ENCODE results near the gene OST4.

Gene OST4

DNA sequence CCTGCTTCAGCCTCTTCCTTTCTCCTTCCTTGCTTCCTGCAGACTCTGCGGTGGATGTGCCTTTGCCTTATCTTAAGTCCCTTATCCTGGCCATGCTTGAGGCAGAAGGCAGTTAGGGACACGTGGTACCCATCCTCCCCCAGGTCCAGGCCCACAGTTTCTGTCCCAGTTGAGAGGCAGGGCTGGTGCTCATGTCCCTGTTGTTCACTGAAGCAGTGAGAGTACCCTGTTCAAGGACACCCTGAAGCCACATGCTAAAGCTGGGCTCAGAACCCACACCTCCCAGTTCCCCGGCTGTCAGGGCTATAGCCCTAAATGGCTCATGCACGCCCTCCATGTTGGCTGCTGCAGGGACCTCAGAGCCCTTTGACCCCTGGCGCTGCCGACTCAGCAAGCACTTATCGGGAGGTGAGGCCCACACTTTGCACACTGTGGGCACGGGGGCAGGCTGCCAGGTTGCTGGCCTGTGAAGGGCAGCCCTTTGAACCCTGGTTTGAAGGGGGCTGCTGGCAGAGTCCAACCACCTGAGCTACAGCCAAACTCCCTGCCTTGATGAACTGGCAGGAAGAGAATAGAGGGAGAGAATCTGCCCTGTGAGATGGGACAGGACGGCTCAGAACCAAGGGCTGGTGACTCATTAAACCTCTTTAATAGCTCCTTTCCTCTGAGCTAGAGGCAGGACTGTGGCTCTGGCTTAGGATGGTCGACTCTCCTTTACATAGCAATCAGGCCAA lies 21.4 kb upstream of the OST4 start:
- DNase-seq (ENCODE audit: low read depth), result no peak

- no peak for DNase-seq (ENCODE audit: low read depth)
These were observed 20.6 kb upstream of the OST4 start for GRCh38 chr2:27091746-27092695.

- DNase-seq (ENCODE audit: low read depth), result no peak
These were observed 17.9 kb upstream of the OST4 start for GRCh38 chr2:27089111-27089954.

GRCh38 chr2:27088634-27089033 lies 17.2 kb upstream of the OST4 start:
- no peak for DNase-seq (ENCODE audit: low read depth)

DNA sequence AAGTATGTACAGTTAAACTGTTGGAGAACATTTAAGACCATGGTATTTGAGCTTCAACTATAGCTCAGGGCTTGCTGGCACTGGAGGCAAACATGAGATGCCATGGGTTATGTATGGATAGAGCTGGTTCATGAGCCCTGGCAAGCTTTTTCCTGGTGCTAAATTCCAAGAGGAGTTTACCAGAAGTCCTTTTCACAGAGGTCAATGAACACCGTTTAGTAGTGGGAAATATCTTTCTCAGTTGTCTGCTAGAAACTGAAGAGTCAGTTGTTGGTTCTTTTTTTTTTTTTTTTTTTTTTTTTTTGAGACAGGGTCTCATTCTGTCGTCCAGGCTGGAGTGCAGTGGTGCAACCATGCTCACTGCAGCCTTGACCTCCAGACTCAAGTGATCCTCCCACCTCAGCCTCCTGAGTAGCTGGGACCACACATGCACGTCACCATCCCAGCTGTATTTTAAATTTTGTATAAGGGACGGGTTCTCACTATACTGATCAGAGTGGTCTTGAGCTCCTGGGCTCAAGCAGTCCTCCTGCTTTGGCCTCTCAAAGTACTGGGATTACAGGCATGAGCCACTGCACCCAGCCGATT lies 16.5 kb upstream of the OST4 start:
- DNase-seq (ENCODE audit: low read depth), result no peak

- no peak for DNase-seq (ENCODE audit: low read depth)
These were observed 15.5 kb upstream of the OST4 start, which contains the start of gene KHK for GRCh38 chr2:27086724-27087593. TSS of gene KHK (plus strand) at chr2:27086772. CDS start at chr2:27087260, 488 bp downstream.

GRCh38 chr2:27086090-27086723 lies 14.8 kb upstream of the OST4 start:
- peak; percentile 99 for DNase-seq (ENCODE audit: low read depth)

- DNase-seq (ENCODE audit: low read depth), result no peak
These were observed 14.2 kb upstream of the OST4 start for GRCh38 chr2:27085673-27086089.

DNA sequence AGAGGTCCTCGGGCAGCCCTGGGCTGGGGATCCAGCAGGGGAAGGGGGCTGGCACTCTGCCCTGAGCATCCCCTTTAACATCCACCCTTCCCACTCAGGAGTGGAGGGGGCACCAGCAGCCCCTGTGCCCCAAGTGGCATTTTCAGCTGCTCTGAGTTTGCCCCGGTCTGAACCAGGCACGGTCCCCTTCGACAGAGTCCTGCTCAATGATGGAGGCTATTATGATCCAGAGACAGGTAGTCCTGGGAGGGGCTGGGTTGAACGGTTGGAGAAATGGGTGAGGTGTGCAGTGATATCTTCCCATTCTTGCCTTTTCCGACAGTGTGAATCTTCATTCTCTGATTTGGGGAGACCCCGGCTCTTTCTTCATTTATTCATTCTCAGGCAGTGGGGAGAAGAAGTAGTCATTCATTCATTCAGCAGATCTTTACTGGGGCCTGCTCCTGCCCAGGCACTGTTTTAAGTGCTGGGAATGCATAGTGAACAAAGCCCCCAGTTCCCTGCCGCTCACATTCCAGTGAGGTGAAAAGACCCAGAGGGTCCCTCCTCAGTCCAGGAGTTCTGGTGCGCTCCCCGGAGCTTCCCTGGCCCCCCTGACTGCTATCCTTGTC lies 13.7 kb upstream of the OST4 start:
- no peak for DNase-seq (ENCODE audit: low read depth)

GRCh38 chr2:27084297-27085061 lies 13.0 kb upstream of the OST4 start:
- no peak for DNase-seq (ENCODE audit: low read depth)

- DNase-seq (ENCODE audit: low read depth), result no peak
These were observed 12.2 kb upstream of the OST4 start for GRCh38 chr2:27083410-27084296.

DNA sequence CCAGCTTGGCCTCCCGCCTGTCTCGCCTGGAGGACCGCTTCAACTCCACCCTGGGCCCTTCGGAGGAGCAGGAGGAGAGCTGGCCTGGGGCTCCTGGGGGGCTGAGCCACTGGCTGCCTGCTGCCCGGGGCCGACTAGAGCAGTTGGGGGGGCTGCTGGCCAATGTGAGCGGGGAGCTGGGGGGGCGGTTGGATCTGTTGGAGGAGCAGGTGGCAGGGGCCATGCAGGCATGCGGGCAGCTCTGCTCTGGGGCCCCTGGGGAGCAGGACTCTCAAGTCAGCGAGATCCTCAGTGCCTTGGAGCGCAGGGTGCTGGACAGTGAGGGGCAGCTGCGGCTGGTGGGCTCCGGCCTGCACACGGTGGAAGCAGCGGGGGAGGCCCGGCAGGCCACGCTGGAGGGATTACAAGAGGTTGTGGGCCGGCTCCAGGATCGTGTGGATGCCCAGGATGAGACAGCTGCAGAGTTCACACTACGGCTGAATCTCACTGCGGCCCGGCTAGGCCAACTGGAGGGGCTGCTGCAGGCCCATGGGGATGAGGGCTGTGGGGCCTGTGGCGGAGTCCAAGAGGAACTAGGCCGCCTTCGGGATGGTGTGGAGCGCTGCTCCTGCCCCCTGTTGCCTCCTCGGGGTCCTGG lies 11.4 kb upstream of the OST4 start:
- DNase-seq (ENCODE audit: low read depth), result no peak

DNA sequence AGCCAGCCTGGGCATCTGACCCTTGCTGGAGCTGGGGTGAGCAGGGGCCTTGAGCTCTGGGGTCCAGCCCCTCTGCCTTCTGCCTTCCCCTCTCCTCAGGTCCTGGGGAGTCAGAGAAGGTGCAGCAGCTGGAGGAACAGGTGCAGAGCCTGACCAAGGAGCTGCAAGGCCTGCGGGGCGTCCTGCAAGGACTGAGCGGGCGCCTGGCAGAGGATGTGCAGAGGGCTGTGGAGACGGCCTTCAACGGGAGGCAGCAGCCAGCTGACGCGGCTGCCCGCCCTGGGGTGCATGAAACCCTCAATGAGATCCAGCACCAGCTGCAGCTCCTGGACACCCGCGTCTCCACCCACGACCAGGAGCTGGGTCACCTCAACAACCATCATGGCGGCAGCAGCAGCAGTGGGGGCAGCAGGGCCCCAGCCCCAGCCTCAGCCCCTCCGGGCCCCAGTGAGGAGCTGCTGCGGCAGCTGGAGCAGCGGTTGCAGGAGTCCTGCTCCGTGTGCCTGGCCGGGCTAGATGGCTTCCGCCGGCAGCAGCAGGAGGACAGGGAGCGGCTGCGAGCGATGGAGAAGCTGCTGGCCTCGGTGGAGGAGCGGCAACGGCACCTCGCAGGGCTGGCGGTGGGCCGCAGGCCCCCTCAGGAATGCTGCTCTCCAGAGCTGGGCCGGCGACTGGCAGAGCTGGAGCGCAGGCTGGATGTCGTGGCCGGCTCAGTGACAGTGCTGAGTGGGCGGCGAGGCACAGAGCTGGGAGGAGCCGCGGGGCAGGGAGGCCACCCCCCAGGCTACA lies 10.7 kb upstream of the OST4 start:
- DNase-seq (ENCODE audit: low read depth), result no peak

DNA sequence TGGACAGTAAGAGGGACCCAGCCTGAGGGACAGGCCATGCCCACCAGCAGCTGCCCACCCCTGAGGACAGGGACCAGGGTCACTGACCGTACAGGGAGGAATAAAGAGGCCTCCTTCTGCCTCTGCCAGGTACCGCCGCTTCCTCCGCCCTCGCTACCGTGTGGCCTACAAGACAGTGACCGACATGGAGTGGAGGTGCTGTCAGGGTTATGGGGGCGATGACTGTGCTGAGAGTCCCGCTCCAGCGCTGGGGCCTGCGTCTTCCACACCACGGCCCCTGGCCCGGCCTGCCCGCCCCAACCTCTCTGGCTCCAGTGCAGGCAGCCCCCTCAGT lies 9.1 kb upstream of the OST4 start:
- DNase-seq (ENCODE audit: low read depth), result no peak

DNA sequence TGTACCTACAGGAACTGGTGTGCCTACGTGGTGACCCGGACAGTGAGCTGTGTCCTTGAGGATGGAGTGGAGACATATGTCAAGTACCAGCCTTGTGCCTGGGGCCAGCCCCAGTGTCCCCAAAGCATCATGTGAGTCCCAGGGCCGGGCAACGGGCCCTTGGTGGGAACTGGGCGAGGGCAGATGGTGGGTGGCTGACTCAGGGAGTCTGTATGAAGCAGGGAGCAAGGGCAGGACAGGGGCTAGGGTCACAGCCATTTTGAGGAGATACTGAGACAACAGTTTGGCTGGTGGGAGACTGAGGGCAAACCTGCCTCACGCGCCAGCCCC lies 8.7 kb upstream of the OST4 start:
- no peak for DNase-seq (ENCODE audit: low read depth)

GRCh38 chr2:27079233-27080139 lies 8.0 kb upstream of the OST4 start:
- no peak for DNase-seq (ENCODE audit: low read depth)

Data from activated T-helper 1 cell treated with Interleukin-2 at 50 U/mL for 16 hours (primary cell).